Bronchial epithelial cell (primary cell): Measurements from ENCODE around the gene SRGAP3. TPM values are rescaled to one million over a fixed set of nuclear protein-coding genes. Genes with fewer than 3 reads are reported as not detected.

Source experiments
- DNase-seq: peaks from one replicate; pipeline ENCODE4 v3.0.0-alpha.2; 2010; ENCODE audit warnings: low read depth
- FAIRE-seq: peaks from 2 replicates; lab custom pipeline; 2011; peaks lifted over from hg19 to GRCh38; lab: Jason Lieb, UNC
- H3K27me3 ChIP-seq: 2 replicates; pipeline ENCODE4 v1.5.1; 2011; ENCODE audit warnings: low read length; ENCODE audit not compliant: control insufficient read depth, insufficient read depth
- H3K36me3 ChIP-seq: 2 replicates; pipeline ENCODE4 v1.5.1; 2011; ENCODE audit warnings: low read length; ENCODE audit not compliant: control insufficient read depth, insufficient read depth
- H3K4me3 ChIP-seq: 2 replicates; pipeline ENCODE4 v1.5.1; 2011; ENCODE audit warnings: mild to moderate bottlenecking, low read depth, low read length, control low read depth
- CTCF ChIP-seq: IDR thresholded peaks from 2 replicates; pipeline ENCODE4 v1.5.1; 2011; ENCODE audit warnings: mild to moderate bottlenecking, moderate library complexity, low read length, control low read depth, inconsistent platforms; ENCODE audit not compliant: insufficient read depth, severe bottlenecking
- total RNA-seq: library from RNA; depleted of rRNA; stranded (reverse); fragments of >200 nt; gene quantifications from 2 replicates; pipeline ENCODE4 v1.2.1, GENCODE V29; 2014

The SRGAP3 gene
- total RNA-seq, 1 donor from 2014 or later, result 30.5 TPM

- FAIRE-seq, result no peak
- DNase-seq, result no peak
- Histone ChIP-seq H3K4me3 (no peak overlapping the region), H3K27me3 (no peaks in the 10 kb centered on the region), H3K36me3 (peaks cover 2% of the 10 kb centered on the region)
- no peak for TF ChIP-seq CTCF
Measured at GRCh38 chr3:9203317-9203716, 46.1 kb downstream of the SRGAP3 start.

GRCh38 chr3:9202546-9202945 lies 46.9 kb downstream of the SRGAP3 start:
- FAIRE-seq (no peak), DNase-seq (no peak)
- no peaks in the 10 kb centered on the region for H3K27me3 ChIP-seq
- H3K36me3 ChIP-seq, result peaks cover 1% of the 10 kb centered on the region
- no peak overlapping the region for H3K4me3 ChIP-seq
- no peak for TF ChIP-seq CTCF

GRCh38 chr3:9201955-9202354 lies 47.5 kb downstream of the SRGAP3 start:
- Histone ChIP-seq H3K4me3 (no peak overlapping the region), H3K36me3 (peaks cover 1% of the 10 kb centered on the region), H3K27me3 (no peaks in the 10 kb centered on the region)
- TF ChIP-seq CTCF, result no peak
- DNase-seq (no peak), FAIRE-seq (no peak)

- no peaks in the 10 kb centered on the region for H3K27me3 ChIP-seq
- peaks cover 1% of the 10 kb centered on the region for H3K36me3 ChIP-seq
- FAIRE-seq (no peak), DNase-seq (no peak)
- TF ChIP-seq CTCF, result no peak
- H3K4me3 ChIP-seq, result no peak overlapping the region
Measured at GRCh38 chr3:9201266-9201665, 48.2 kb downstream of the SRGAP3 start.

- Histone ChIP-seq H3K27me3 (no peaks in the 10 kb centered on the region), H3K4me3 (no peak overlapping the region), H3K36me3 (peaks cover 1% of the 10 kb centered on the region)
- DNase-seq (no peak), FAIRE-seq (no peak)
- TF ChIP-seq CTCF, result no peak
Measured at GRCh38 chr3:9199775-9200174, 49.7 kb downstream of the SRGAP3 start.

GRCh38 chr3:9198899-9199335 lies 50.5 kb downstream of the SRGAP3 start:
- H3K36me3 ChIP-seq, result peaks cover 1% of the 10 kb centered on the region
- no peak for TF ChIP-seq CTCF
- DNase-seq, result peak; percentile 29
- H3K27me3 ChIP-seq, result no peaks in the 10 kb centered on the region
- H3K4me3 ChIP-seq, result no peak overlapping the region
- no peak for FAIRE-seq
